T-helper 1 cell (primary cell): Measurements from ENCODE around the gene MARCHF6.
A peak's percentile ranks its signal among the peaks of the same experiment; 100 is the strongest.

Experiments
- DNase-seq, 5 donors: peaks; one replicate each; pipeline ENCODE4 v3.0.0-alpha.2; 2012 to 2020
- total RNA-seq, 4 donors: gene quantifications; one replicate each; lab custom pipeline; 2026; lab: John Stamatoyannopoulos, UW

The MARCHF6 gene
- total RNA-seq, result 161 to 243 (median 225) reads per million in 4 donors

- peak; percentile 94 to 98 (median 96) for DNase-seq
Measured at GRCh38 chr5:10353241-10354047, at the start of gene MARCHF6. Gene MARCHF6, plus strand, starts transcription at chr5:10353695. Its CDS starts 204 bp downstream, at chr5:10353899.

- no peak for DNase-seq
Measured at GRCh38 chr5:10303699-10304170, 49.8 kb upstream of the MARCHF6 start.

- DNase-seq, result no peak
Measured at GRCh38 chr5:10304932-10305331, 48.6 kb upstream of the MARCHF6 start.

GRCh38 chr5:10306114-10306513, 47.4 kb upstream of the MARCHF6 start:
- no peak for DNase-seq

GRCh38 chr5:10306806-10307205, 46.7 kb upstream of the MARCHF6 start:
- DNase-seq, result no peak

GRCh38 chr5:10307206-10308148, 46.0 kb upstream of the MARCHF6 start, which contains the start of gene CMBL:
Gene CMBL, minus strand, starts transcription at chr5:10307902. Its CDS starts 17,140 bp downstream, at chr5:10290762.
- peak in 1 of 5 donors; percentile 17 for DNase-seq

GRCh38 chr5:10308844-10309243, 44.7 kb upstream of the MARCHF6 start:
- DNase-seq, result no peak

- DNase-seq, result no peak
Measured at GRCh38 chr5:10310066-10310779, 43.3 kb upstream of the MARCHF6 start.

GRCh38 chr5:10310835-10311570, 42.5 kb upstream of the MARCHF6 start:
- DNase-seq, result peak in 1 of 5 donors; percentile 6

GRCh38 chr5:10311595-10312425, 41.7 kb upstream of the MARCHF6 start:
- DNase-seq, result no peak

- DNase-seq, result no peak
Measured at GRCh38 chr5:10315201-10315600, 38.3 kb upstream of the MARCHF6 start.

GRCh38 chr5:10315824-10316509, 37.5 kb upstream of the MARCHF6 start:
- DNase-seq, result no peak

- DNase-seq, result peak in 1 of 5 donors; percentile 23
Measured at GRCh38 chr5:10317825-10318682, 35.4 kb upstream of the MARCHF6 start.

GRCh38 chr5:10319202-10319851, 34.2 kb upstream of the MARCHF6 start:
- no peak for DNase-seq

- no peak for DNase-seq
Measured at GRCh38 chr5:10320793-10321192, 32.7 kb upstream of the MARCHF6 start.

GRCh38 chr5:10321882-10322281, 31.6 kb upstream of the MARCHF6 start:
- DNase-seq, result no peak

GRCh38 chr5:10323588-10324488, 29.7 kb upstream of the MARCHF6 start:
- DNase-seq, result no peak
